NCI-H2196 treated with DMSO at 0.1 percent for 48 hours (cell line): ENCODE measurements around the gene ENOX2.
"Not testable (repeated sequence)": the region's sequence is repeated elsewhere in the genome, so short reads cannot be mapped to it uniquely, and the experiment has no call there.

ENCODE experiments used
- DNase-seq: peaks from one replicate; lab custom pipeline; 2025; ENCODE audit not compliant: unreplicated experiment; lab: John Stamatoyannopoulos, UW

The ENOX2 gene

DNA sequence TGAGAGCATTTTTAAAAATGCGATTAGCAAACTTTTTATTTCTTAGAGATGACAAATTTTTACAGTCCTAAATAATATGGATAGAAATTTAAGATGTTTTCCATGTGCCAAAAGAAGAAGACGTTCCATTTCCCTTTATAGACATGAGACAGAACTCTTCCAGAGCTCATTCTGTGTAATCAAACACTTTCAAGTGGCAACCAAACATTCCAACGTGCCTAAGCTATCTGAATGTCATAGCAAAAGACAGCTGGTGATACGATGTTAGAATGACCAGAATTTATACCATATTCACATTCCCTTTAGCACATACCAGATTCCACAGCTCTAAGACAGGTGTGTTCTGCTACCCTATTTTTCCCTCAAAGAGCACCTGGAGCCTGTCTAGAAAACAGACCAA, 133.2 kb downstream of the ENOX2 start:
- DNase-seq = no peak

DNA sequence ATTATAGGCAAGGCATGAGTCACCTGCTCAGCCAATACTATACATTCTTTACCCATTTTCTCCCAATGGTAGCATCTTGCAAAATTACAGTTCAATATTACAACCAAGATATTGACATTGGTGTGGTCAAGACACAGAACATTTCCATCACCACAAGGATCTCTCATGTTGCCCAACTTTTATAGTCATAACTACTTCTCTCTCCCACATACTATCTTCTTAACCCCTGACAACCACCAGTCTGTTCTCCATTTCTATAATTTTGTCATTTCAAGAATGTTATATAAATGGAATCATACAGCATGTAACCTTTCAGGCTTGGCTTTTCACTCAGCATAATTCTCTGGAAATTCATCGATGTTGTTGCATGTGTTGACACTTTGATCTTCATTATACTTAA, 144.9 kb downstream of the ENOX2 start:
- no peak for DNase-seq

DNA sequence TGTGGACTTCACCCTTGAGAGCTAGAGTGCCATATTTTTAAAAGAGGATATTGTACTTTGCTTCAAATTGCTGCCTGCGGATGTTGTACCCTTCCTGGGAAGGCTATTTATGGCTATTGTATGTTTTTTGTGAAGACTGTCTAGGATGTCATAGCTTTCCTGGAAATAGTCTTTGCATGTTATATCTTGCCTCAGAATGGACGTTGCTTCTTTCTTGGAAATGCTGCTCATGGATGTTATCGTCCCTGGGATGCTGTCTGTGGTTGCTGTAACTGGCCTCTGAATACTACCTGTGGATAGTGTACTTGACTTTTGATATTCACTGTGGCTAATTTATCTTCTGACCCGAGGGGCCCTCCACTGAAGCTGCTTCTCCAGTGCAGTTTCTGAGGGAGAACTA, 146.8 kb downstream of the ENOX2 start:
- DNase-seq = no peak

DNA sequence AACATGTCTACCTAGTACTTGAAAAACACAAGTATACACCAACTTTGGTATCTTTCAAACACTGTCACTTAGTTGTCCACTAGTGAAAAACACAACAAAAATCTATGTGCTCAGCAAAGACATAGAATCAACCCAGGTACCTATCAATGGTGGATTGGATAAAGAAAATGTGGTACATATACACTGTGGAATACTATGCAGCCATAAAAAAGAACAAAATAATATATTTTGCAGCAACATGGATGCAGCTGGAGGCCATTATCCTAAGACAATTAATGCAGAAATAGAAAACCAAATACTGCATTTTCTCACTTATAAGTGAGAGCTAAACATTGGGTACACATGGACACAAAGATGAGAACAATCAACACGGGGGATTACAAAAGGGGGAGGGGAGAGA, 148.7 kb downstream of the ENOX2 start:
- DNase-seq = no peak

DNA sequence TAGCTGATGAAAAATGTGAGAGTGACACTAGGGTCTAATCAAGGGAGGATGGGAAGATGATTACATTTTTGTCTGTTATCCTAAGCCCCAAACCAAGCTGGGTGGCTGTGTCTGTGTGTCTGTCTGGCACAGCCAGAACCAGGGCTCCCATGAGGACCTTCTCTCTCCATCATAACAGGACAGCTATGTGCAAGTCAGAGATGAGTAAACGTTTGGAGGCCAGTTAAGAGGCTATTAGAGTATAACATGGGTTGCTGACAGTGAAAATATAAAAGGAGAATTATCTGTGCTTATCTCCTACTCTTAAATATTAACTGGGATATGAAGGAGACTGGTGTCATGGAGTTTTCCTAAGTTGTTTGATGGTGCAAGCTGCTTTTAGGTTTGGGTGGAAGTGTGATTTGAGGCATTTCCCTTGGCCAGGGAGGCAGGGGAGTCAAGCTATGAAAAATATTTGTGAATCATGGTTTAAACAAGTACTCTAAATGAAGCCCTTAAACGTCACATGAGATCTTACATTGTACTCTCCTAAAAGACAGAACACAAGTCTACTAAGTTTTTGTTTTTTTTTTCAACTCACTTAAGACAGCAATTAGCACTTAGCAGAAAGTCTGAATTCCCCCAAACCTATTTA, 156.2 kb downstream of the ENOX2 start:
- DNase-seq = no peak

DNA sequence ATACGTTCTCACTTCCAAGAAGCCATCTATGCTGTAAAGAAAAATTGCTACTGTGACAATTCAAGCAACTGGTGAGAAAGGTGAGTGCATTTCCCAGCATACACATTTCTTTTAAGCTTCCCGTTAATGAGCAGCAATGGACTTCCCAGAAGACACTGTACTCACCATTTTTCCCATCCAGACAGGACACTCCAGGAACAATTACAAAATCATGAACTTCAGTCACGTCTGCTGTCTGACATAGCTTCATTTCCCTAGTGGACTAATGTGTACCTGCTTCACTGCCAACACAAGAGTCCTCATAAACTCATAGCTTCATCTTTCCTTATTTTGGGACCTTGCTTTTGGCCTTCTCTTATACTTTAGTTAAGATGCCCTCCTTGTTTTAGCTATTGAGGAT, 156.9 kb downstream of the ENOX2 start:
- no peak for DNase-seq

DNA sequence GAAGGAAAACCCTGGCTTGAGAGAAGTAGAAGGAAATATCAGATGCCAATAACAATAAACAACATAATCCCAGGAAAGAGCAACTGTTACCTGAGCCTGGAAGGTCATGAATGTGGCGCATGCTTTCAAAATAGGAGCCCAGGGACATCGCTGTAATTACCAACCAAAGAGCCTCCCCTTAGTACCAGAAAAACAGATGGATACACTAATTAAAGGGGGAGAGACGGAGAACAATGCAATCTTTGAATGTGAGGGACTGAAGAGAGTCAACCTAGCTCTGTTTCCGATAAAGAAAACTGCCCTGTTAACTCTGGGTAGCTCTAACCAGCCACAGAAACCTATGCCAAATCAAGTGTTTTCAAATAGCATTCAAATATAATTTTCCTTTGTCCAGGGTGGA, 161.4 kb downstream of the ENOX2 start:
- no peak for DNase-seq

DNA sequence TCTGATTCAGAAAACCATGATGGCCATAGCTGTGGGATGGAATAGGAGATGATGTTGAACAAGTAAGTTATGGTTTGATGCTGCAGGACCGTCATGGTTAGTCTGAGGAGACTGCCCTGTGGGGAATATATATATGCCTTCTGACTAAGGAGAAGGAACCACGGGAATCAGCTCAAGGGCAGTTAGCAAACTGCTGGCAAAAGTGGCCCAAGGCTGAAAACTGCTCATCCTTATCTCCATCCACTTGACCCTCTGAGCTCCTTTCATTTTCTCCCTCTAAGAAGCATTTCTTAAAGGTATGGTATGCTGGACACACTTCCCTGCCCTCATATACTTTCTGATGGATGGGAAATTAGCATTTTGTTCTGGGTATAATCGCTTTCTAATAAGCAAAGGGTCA, 161.9 kb downstream of the ENOX2 start:
- no peak for DNase-seq

DNA sequence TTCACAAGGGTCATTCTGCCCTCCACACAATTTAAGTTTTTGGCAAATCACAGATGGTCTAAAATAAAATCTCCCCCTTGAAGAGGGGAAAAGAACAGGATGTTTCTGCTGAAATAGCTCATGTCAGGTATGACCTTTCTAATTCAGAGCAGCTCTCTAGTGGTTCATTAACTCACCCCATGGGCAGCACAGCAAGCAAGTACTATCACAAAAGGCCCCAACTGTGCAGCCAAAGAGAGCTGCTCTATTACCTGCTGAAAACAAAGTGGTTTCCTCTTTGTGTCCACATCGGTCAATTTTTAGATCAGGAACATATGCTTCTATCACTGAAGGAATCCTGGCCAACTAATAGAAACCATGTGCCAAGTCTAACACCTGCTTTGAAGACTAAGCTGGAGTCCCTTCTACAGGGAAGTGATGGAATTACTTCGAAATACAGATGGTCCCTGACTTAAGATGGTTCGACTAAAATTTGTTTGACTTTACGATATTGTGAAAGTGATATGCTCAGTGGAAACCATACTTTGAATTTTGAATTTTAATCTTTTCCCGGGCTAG, 164.3 kb downstream of the ENOX2 start:
- DNase-seq = no peak

DNA sequence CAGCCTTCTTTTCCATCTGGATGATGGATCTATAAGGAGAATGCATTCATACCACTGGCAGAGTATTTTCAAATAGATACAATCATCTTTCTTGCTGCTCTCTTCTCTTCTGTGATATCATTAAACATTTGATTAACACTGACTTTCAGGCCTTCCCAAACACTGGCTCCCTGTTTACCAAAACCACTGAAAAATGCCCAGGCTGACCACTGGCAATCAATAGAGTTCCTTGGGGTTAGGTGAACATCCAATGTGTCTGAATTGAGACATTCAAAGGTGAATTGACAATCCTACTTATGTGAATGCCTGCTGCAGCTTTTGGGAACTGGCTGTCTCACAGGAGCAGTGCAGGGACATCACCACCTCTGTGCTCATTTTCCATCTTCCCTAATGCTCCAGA, 168.3 kb downstream of the ENOX2 start:
- no peak for DNase-seq

DNA sequence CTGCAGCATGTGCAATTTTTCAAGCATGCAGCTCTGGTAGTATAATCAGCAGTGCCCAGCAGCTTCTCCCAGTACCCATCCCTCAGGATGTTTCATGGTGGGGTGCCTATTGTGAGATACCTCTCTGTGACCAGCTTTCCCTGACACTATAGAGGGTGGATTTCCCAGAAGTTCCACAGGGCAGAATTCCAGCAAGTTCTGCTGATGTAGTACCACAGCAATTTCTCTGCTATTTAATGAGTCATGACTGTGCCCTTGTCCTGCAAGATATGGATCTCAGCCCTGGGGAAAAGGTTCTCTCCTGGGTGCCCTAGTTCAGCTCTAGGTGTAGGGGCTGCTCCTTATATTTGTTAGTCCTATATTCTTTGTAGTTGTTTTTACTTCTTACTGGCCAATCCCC, 174.8 kb downstream of the ENOX2 start:
- DNase-seq = no peak

DNA sequence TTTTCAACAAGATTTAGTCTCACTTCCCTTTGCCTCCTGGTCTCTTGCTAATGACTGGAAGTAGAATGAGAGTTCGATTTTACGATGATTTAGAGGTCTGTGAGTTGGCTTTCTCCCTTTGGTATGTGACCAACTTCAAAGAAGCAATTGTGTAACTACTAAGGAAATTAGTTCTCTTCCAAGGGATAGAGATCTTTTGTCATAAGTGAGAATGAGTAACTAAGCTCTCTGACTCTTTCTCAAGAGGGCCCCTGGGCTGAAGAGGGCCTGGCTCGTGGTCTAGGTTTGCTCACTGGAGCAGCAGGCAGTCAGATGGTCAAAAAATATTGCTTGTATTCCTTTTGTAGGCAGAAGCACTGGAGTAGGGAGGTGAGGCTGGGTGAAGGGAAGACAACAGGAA, 176.3 kb downstream of the ENOX2 start:
- no peak for DNase-seq

DNA sequence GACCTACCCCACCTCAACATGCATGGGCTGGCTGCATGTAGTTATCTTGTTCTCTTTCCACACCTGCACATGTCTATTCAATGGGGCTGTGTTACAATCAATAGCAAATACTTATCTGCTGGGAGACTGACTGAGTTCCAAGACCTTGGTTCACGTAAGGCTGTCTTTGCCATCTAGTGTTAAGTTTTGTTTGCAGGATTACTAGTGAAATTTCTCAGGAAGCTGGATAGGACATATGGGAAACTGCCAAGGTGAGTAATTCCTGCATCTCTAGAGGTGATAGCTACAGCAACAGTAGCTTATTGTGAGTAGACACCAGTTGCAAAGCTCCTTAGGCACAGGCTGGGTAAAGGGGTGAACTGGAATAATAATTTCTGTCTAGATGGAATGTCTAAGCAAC, 177.5 kb downstream of the ENOX2 start:
- DNase-seq = no peak

DNA sequence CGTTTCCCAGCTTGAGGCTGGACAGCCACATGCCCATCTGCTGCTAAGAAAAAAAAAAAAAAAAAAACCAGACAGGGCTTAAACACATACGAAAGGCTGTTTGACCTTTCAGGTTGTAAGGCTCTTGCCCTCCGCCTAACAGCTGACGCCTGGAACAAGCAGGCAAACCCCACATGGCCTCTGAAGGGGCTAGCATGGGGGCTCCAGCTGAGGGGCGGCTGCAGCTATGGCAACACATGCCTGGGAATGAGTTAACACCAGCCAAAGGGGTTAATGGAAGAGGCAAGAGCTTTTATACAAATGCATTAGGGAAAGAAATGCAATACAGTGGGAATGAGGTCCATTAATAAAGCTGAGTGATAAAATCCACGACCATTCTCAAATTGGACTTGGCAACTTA, 183.6 kb downstream of the ENOX2 start:
- DNase-seq = no peak

DNA sequence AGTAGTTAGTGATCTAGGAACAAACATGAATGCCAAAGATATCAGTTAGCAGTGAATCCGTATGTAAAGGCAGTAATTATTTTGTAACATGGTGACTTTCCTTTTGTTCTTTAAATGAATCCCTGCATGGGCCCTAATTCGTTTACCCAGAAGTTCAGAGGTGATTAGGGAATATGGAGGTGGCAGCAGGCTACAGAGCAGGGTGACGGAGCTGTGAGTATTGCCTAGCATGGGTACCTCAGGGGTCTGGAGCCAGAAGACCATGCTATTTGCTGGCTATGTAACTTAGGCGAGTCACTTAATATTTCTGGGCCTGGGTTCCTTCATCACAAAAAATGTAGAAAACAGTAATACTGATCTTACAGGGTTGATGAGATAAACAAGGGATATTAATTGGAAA, 184.9 kb downstream of the ENOX2 start:
- DNase-seq = no peak

DNA sequence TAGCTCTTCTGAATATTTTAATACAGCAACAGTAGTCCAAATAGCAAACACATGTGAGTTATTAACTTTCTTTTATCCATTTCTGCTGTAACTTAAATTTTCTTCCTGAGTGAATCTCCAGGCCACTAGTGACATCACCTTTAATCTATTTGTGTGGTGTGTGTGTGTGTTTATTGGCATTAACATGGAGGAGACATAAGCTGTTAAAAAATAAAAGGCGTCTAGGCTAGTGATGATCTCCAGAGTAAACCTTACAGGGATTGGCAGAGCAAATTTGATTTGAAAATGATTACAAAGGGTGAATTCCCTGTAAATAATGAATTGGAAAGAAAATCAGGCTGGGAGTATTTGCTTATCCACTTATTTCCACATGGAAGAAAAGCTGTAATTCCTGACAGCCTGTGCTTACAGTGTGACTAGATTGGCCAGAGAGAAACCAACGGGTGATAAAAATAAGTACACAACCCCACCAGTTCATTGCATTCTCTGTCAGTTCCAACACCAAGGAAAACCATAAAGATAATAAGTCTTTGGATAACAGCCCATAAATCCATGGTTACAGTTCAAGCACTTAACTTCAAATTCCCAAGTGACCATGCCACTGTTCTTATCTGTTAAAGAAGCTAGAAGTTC, 186.1 kb downstream of the ENOX2 start:
- peak; percentile 1 for DNase-seq

DNA sequence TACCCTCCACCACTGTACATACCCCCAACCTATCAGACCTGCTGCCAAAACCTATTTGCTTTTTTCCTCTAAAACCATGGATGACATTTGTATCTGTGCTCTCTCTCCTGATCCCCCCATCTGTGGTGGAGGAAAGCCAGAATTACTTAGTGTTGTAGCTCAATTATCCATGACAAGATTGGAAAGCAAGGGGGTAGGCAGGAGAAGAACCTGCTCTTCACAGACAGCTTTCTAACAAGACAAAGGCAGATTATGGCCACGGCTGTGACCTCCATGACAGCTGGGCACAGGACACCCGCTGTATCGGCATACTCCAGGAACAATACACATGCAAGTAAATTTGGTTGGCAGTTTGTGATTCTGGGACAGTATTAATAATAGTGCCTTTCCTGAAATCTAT, 186.7 kb downstream of the ENOX2 start:
- no peak for DNase-seq

DNA sequence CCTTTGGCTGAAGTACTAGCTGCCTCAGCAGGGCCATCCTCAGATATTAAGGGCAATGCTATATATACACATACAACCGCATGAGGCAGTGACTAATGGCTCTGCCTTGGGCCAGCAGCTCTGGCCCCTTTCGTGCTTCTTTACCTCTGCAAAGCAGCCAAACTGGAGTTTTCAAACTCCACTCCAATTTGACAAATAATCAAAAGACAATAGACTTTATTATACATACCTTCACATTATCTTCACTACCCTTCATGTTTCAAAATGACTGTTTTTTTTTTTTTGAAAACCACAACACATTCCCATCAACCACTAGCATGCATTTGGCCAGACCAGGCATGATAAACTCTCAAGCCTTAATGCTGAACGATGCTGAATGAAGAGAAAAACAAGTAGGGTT, 187.7 kb downstream of the ENOX2 start:
- DNase-seq = no peak

DNA sequence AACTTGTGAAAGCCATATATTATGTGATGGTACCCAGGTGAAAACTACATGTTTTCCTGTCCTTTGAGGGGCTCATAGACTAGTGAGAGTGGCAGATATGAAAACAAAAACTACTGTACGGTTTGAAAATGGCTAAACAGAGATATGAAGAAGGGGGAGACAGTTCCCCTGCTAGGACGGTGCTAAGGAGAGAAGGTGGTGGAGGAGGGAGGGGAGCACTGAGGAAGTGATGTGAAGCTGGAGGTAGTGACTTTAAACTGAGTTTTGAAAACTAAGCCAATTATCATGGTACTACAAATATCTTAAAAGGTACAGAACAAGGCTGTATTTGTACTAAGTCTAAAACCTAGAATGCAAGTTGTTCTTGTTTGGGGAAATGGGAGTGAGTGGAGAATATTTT, 188.3 kb downstream of the ENOX2 start:
- DNase-seq = no peak

DNA sequence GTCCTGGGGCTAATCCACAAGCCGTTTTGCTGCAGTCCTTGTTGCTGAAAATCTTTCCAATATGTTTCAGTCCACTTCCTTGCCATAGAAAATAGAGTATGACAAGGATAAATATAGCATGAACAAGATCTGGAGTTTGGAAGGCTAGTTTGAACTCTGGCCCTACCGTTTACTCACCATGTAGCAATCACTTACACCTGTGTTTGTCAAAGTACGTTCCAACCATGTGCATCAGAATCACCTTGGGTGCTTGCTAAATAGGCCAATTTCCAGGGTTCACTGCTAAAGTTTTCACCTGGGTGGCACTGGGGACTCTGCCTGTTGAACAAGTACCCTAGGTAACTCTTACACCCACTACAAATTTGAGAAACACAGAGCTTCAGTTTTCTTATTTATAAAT, 188.9 kb downstream of the ENOX2 start:
- DNase-seq = no peak

DNA sequence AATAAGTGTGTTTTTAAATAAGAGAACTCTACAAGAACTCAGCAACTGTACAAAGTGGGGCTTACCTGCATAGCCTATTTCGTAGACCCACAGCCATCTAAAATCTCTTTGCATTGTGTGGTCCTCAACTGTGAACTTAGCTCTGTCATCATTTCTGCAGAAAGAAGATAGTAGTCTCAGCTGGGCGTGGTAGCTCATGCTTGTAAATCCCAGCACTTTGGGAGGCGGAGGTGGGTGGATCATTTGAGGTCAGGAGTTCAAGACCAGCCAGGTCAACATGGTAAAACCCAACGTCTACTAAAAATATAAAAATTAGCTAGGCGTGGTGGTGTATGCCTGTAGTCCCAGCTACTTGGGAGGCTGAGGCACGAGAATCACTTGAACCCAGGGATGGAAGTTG, 193.8 kb downstream of the ENOX2 start:
- not testable (repeated sequence) for DNase-seq

DNA sequence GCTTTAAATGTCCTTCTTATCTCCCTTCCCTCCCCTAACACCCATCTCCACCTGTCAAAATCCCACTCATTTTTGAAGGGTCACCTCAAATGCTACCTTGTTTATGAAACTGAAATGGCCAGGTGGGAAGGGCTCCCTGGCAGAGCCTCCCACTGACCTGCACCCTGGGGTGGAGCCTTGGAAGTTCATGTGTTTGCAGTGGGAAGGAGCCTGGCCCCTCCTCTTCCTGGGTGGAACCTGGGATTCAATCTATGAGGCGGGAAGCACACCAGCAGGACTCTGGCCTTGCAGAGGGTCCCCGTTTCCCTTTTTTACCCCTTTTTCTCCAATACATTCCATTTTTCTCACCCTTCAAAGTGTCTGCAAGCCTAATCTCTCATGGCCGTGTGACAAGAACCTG, 197.4 kb downstream of the ENOX2 start:
- no peak for DNase-seq
